K562 (cell line): ENCODE results near the gene PNLIPRP1. TPM values are rescaled to one million over a fixed set of nuclear protein-coding genes. Genes with fewer than 3 reads are reported as not detected.

Experiments
- ATAC-seq: fragments of 200-7000 bp; cut with Tn5 transposase; 3 replicates; pipeline ENCODE4 v1.9.1; 2020; ENCODE audit warnings: moderate library complexity
- BruUV-seq: library from RNA; stranded (reverse); fragments of 400-500 nt; replicated peaks from 2 replicates; lab custom pipeline; 2021; lab: Mats Ljungman, UMichigan
- CTCF ChIA-PET: fragments of 300-600 bp; formaldehyde crosslinking; extraction: SDS; loops from one replicate; lab custom pipeline; 2021; ENCODE audit warnings: low intra/inter-chr PET ratio; lab: Yijun Ruan, JAX
- POLR2A ChIA-PET: fragments of 300-600, 350-650 bp; sonication (Branson Sonifier 250); formaldehyde crosslinking; extraction: SDS; loops from one replicate; lab custom pipeline; 2021; ENCODE audit warnings: antibody characterized with exemption, inconsistent platforms; lab: Yijun Ruan, JAX
- DNase-seq, 4 experiments: peaks; one replicate each; pipeline versions ENCODE4 v3.0.0 to v3.0.0-alpha.2; 2011 to 2018; ENCODE audit warnings: low spot score in 3 of 4, mixed read lengths in 3 of 4; ENCODE audit errors: extremely low read depth in 1 of 4
- FAIRE-seq: peaks from 2 replicates; lab custom pipeline; 2011; peaks lifted over from hg19 to GRCh38; lab: Jason Lieb, UNC
- H2AFZ ChIP-seq: 2 replicates; pipeline ENCODE4 v1.6.0; 2011; ENCODE audit warnings: low read depth, low read length, control low read depth, inconsistent platforms
- H3K27ac ChIP-seq: fragments of 200-600 bp; 3 replicates; pipeline ENCODE4 v1.8.0; 2011; ENCODE audit warnings: low read depth, mild to moderate bottlenecking, control low read depth, inconsistent platforms, low read length, moderate library complexity, mixed read lengths; ENCODE audit errors: extremely low read depth
- H3K27me3 ChIP-seq, 2 experiments: fragments of 300-600 bp in 1 of 2; 2 replicates in 1 of 2; 3 replicates in 1 of 2; pipeline versions ENCODE4 v1.6.0 to v1.8.0; 2011; ENCODE audit warnings: inconsistent platforms in 2 of 2, low read length in 2 of 2, mild to moderate bottlenecking in 1 of 2, mixed read lengths in 1 of 2, moderate library complexity in 1 of 2; ENCODE audit not compliant: control insufficient read depth in 2 of 2, insufficient read depth in 2 of 2
- H3K36me3 ChIP-seq: fragments of 300-600 bp; 3 replicates; pipeline ENCODE4 v1.8.0; 2011; ENCODE audit warnings: mild to moderate bottlenecking, low read length, inconsistent platforms; ENCODE audit not compliant: control insufficient read depth, insufficient read depth
- H3K4me1 ChIP-seq, 2 experiments: fragments of 200-600 bp in 1 of 2; replicated peaks in 1 of 2; 2 replicates in 1 of 2; 3 replicates in 1 of 2; pipeline versions ENCODE4 v1.5.1 to v1.8.0; 2011; ENCODE audit warnings: inconsistent platforms in 2 of 2, low read length in 2 of 2, mild to moderate bottlenecking in 1 of 2, mixed read lengths in 1 of 2, moderate library complexity in 1 of 2; ENCODE audit not compliant: control insufficient read depth in 2 of 2, insufficient read depth in 2 of 2
- H3K4me2 ChIP-seq: 2 replicates; pipeline ENCODE4 v1.6.1; 2011; ENCODE audit warnings: low read length, control low read depth, inconsistent platforms, mixed read lengths; ENCODE audit not compliant: insufficient read depth
- H3K4me3 ChIP-seq: fragments of 200-600 bp; sonication (generic), shearing (Covaris generic); 2 replicates; pipeline ENCODE4 v1.5.1; 2016; ENCODE audit warnings: control low read depth, inconsistent platforms
- H3K79me2 ChIP-seq: fragments of 200-600 bp; 3 replicates; pipeline ENCODE4 v1.8.0; 2011; ENCODE audit warnings: low read length, inconsistent platforms; ENCODE audit not compliant: control insufficient read depth, insufficient read depth
- H3K9ac ChIP-seq, 2 experiments: 2 replicates each; pipeline versions ENCODE4 v1.6.0 to v1.6.1; 2011; ENCODE audit warnings: low read depth in 2 of 2, low read length in 2 of 2, control low read depth in 1 of 2, inconsistent platforms in 1 of 2, mild to moderate bottlenecking in 1 of 2, mixed read lengths in 1 of 2; ENCODE audit not compliant: insufficient read depth in 1 of 2
- H3K9me1 ChIP-seq: one replicate; pipeline ENCODE4 v1.6.0; 2011; ENCODE audit warnings: inconsistent platforms, mild to moderate bottlenecking, low read length, moderate library complexity; ENCODE audit not compliant: control insufficient read depth, insufficient read depth
- H3K9me3 ChIP-seq: replicated peaks from 2 replicates; pipeline ENCODE4 v1.5.1; 2011; ENCODE audit warnings: low read depth, low read length, inconsistent platforms; ENCODE audit not compliant: control insufficient read depth, insufficient read depth
- H4K20me1 ChIP-seq: replicated peaks from 2 replicates; pipeline ENCODE4 v1.6.1; 2011; ENCODE audit warnings: low read length, inconsistent platforms, mixed read lengths; ENCODE audit not compliant: control insufficient read depth, insufficient read depth
- CEBPG ChIP-seq, 3 experiments: fragments of 200-800 bp in 1 of 3; sonication (Bioruptor generic) in 1 of 3; sonication (generic) in 1 of 3; formaldehyde crosslinking in 1 of 3; IDR thresholded peaks in 2 of 3; conservative IDR thresholded peaks in 1 of 3; 2 replicates each; pipeline versions ENCODE4 v1.6.1 to v1.8.0; 2016 to 2022; ENCODE audit warnings: missing compliant biosample characterization in 2 of 3, missing genetic modification characterization in 2 of 3, mild to moderate bottlenecking in 1 of 3, missing genetic modification reagents in 1 of 3
- DNMT1 ChIP-seq: fragments of 450-650 bp; IDR thresholded peaks from 2 replicates; pipeline ENCODE4 v1.6.1; 2016; ENCODE audit warnings: antibody characterized with exemption, mild to moderate bottlenecking
- KAT8 ChIP-seq: fragments of 450-650 bp; IDR thresholded peaks from 2 replicates; pipeline ENCODE4 v1.6.1; 2016; ENCODE audit warnings: low read depth, mild to moderate bottlenecking
- KLF1 ChIP-seq: fragments of 450-650 bp; IDR thresholded peaks from 2 replicates; pipeline ENCODE4 v1.6.1; 2016; ENCODE audit warnings: missing genetic modification characterization, missing compliant biosample characterization
- L3MBTL2 ChIP-seq: fragments of 450-650 bp; IDR thresholded peaks from 2 replicates; pipeline ENCODE4 v1.6.1; 2016; ENCODE audit warnings: mild to moderate bottlenecking, moderate library complexity
- MTA2 ChIP-seq: fragments of 450-650 bp; IDR thresholded peaks from 2 replicates; pipeline ENCODE4 v1.6.1; 2016; ENCODE audit warnings: low read depth
- NCOR1 ChIP-seq: fragments of 450-650 bp; IDR thresholded peaks from 2 replicates; pipeline ENCODE4 v1.6.1; 2016; ENCODE audit warnings: mild to moderate bottlenecking, moderate library complexity
- NFIC ChIP-seq: fragments of 450-650 bp; IDR thresholded peaks from 2 replicates; pipeline ENCODE4 v1.6.1; 2017; ENCODE audit warnings: mild to moderate bottlenecking, inconsistent platforms
- POLR3A ChIP-seq: IDR thresholded peaks from 2 replicates; pipeline ENCODE4 v1.6.1; 2011; ENCODE audit warnings: borderline replicate concordance, mild to moderate bottlenecking, moderate library complexity; ENCODE audit not compliant: insufficient read length, insufficient read depth; ENCODE audit errors: extremely low read depth
- PPARD ChIP-seq: fragments of 250-450 bp; sonication (Bioruptor Pico); IDR thresholded peaks from 2 replicates; pipeline ENCODE4 v1.8.0; 2022; ENCODE audit warnings: inconsistent platforms, mild to moderate bottlenecking, moderate library complexity
- SETDB1 ChIP-seq: IDR thresholded peaks from one replicate; pipeline ENCODE4 v1.6.1; 2012; ENCODE audit warnings: low read length, control low read depth, inconsistent platforms
- TSC22D4 ChIP-seq: fragments of 450-650 bp; IDR thresholded peaks from 2 replicates; pipeline ENCODE4 v1.6.1; 2016; ENCODE audit warnings: missing genetic modification characterization, missing biosample characterization, control low read depth
- ZNF212 ChIP-seq: fragments of 450-650 bp; formaldehyde crosslinking; IDR thresholded peaks from 2 replicates; pipeline ENCODE4 v1.4.0; 2020; ENCODE audit warnings: mild to moderate bottlenecking
- WGBS: fragments of 100-300 bp; shearing (Covaris generic); methylation state at CpG from one replicate; pipeline ENCODE4 v1.1.6; 2016; ENCODE audit warnings: low coverage, mixed read lengths; ENCODE audit not compliant: insufficient coverage; ENCODE audit errors: missing lambda C conversion rate; 5-methylcytosine and 5-hydroxymethylcytosine counted together
- in situ Hi-C: fragments of 300-500 bp; cut with MboI; formaldehyde crosslinking; loops from 4 replicates; pipeline ENCODE4 v1.15.0; 2018; ENCODE audit warnings: inconsistent platforms, mixed read lengths
- intact Hi-C: fragments of 100-400 bp; cut with micrococcal nuclease; formaldehyde crosslinking; loops from 2 replicates; pipeline ENCODE4 v1.14.2; 2022
- polyA plus RNA-seq, 8 experiments: library from polyadenylated mRNA; depleted of rRNA in 4 of 8; stranded (reverse) in 5 of 8; unstranded in 3 of 8; fragments of >200 nt; fragmentation: Nextera tagmentation in 2 of 8; fragmentation: Illumina TruSeq in 1 of 8; extraction: Ambion mirVana in 2 of 8; extraction: Trizol in 1 of 8; gene quantifications; 2 replicates each; pipeline versions ENCODE4 v1.2.1 to v1.2.3, GENCODE V29; 2011 to 2014; ENCODE audit warnings: inconsistent platforms in 1 of 8, missing spikeins in 1 of 8
- total RNA-seq, 7 experiments: library from RNA; depleted of rRNA in 6 of 7; stranded (reverse); fragments of >200 nt in 6 of 7; fragmentation: Illumina TruSeq in 2 of 7; extraction: Trizol in 2 of 7; gene quantifications; 2 replicates each; pipeline versions ENCODE4 v1.2.1 to v1.2.3, GENCODE V29; 2011 to 2021; ENCODE audit warnings: low replicate concordance in 1 of 7
- TF ChIP-seq, protein P1 (sequence below): sonication (generic); formaldehyde crosslinking; IDR thresholded peaks from 2 replicates; pipeline ENCODE4 v1.8.0; 2022; ENCODE audit warnings: mild to moderate bottlenecking, missing genetic modification reagents, borderline replicate concordance
- TF ChIP-seq, protein P2 (sequence below): sonication (generic); formaldehyde crosslinking; IDR thresholded peaks from 2 replicates; pipeline ENCODE4 v1.9.0; 2022; ENCODE audit warnings: mild to moderate bottlenecking, missing genetic modification reagents

Gene PNLIPRP1
- total and polyA plus RNA-seq, 9 of the 15 experiments (the other 6 are each of a cell fraction or from before 2014, with no cell fraction given), result 0.60 TPM; not detected in 8

DNA sequence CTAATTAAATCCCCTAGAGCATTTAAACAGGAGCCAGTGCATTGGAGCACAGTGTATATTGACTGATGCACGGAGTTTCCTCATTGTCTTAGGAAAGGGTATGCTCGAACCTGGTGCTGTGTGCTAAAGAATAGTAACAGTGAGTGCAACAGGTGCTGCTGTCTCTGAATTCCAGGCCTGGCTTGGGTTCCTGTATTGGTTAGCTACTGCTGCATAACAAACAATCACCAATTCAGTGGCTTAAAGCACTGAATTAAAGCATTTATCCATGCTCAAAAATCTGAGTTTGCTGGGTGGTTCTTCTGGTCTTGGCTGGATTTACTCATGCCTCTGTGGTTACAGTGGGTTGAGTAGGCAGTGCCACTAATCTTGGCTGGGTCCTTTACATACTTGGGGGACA lies 1.8 kb upstream of the PNLIPRP1 start:
- in situ Hi-C loops, result no loop called here
- BruUV-seq, result no TSS peak
- H3K36me3 ChIP-seq, result no peaks in the 10 kb centered on the region

More for the DNA sequence above, 1.8 kb upstream of the PNLIPRP1 start:
- intact Hi-C loops, result no loop called here
- H3K4me1 ChIP-seq, result no peaks in the 10 kb centered on the region
- TF ChIP-seq, protein P1, sequence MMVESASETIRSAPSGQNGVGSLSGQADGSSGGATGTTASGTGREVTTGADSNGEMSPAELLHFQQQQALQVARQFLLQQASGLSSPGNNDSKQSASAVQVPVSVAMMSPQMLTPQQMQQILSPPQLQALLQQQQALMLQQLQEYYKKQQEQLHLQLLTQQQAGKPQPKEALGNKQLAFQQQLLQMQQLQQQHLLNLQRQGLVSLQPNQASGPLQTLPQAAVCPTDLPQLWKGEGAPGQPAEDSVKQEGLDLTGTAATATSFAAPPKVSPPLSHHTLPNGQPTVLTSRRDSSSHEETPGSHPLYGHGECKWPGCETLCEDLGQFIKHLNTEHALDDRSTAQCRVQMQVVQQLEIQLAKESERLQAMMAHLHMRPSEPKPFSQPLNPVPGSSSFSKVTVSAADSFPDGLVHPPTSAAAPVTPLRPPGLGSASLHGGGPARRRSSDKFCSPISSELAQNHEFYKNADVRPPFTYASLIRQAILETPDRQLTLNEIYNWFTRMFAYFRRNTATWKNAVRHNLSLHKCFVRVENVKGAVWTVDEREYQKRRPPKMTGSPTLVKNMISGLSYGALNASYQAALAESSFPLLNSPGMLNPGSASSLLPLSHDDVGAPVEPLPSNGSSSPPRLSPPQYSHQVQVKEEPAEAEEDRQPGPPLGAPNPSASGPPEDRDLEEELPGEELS (CRISPR knock-in tag), result no peak
- TF ChIP-seq TSC22D4 (tag) (no peak), DNMT1 (no peak), NFIC (no peak), KLF1 (tag) (no peak), POLR3A (no peak), KAT8 (no peak), CEBPG (CRISPR knock-in tag; IDR thresholded peaks at IDR 0.05) (no peak), CEBPG (tag; conservative IDR thresholded peaks at IDR 0.05 in 1 of 2, IDR thresholded peaks at IDR 0.05 in 1 of 2) (no peak), NCOR1 (no peak), PPARD (no peak), SETDB1 (no peak), ZNF212 (CRISPR knock-in tag) (no peak), L3MBTL2 (no peak), MTA2 (no peak)
- TF ChIP-seq, protein P2, sequence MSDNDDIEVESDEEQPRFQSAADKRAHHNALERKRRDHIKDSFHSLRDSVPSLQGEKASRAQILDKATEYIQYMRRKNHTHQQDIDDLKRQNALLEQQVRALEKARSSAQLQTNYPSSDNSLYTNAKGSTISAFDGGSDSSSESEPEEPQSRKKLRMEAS (CRISPR knock-in tag), result no peak
- no peaks in the 10 kb centered on the region for H4K20me1 ChIP-seq
- H3K9me1 ChIP-seq, result no peaks in the 10 kb centered on the region
- no peak overlapping the region for H3K4me3 ChIP-seq
- ATAC-seq (no peak), FAIRE-seq (no peak), DNase-seq (no peak)
- no peak overlapping the region for H3K4me2 ChIP-seq
- ChIA-PET CTCF (no interaction called here), POLR2A (no interaction called here)
- 0% methylated on average over 2 of the region's 2 CpGs for WGBS
- H3K79me2 ChIP-seq, result no peaks in the 10 kb centered on the region
- H2AFZ ChIP-seq, result no peak overlapping the region
- no peaks in the 10 kb centered on the region for H3K27me3 ChIP-seq
- no peaks in the 10 kb centered on the region for H3K9me3 ChIP-seq
- no peak overlapping the region for H3K9ac ChIP-seq
- no peak overlapping the region for H3K27ac ChIP-seq
